HG02798 (cell line): Measurements from ENCODE around the gene AIMP1.
"Not testable (repeated sequence)": the region's sequence is repeated elsewhere in the genome, so short reads cannot be mapped to it uniquely, and the experiment has no call there.

ENCODE experiments used
- ATAC-seq: cut with Tn5 transposase; IDR thresholded peaks from one replicate; pipeline ENCODE4 v1.9.1; 2021; ENCODE audit warnings: mild to moderate bottlenecking; ENCODE audit not compliant: unreplicated experiment, poor library complexity

AIMP1 gene

GRCh38 chr4:106398898-106399297 is 82.5 kb downstream of the AIMP1 start:
- ATAC-seq, result not testable (repeated sequence)
